HG02970 (cell line): ENCODE measurements around the gene WDR17.
"Not testable (repeated sequence)": the region's sequence is repeated elsewhere in the genome, so short reads cannot be mapped to it uniquely, and the experiment has no call there.

ENCODE experiments used
- ATAC-seq: cut with Tn5 transposase; IDR thresholded peaks from one replicate; pipeline ENCODE4 v1.9.1; 2021; ENCODE audit warnings: mild to moderate bottlenecking, moderate library complexity, moderate number of reproducible peaks; ENCODE audit not compliant: unreplicated experiment, low FRiP score

Gene WDR17

DNA sequence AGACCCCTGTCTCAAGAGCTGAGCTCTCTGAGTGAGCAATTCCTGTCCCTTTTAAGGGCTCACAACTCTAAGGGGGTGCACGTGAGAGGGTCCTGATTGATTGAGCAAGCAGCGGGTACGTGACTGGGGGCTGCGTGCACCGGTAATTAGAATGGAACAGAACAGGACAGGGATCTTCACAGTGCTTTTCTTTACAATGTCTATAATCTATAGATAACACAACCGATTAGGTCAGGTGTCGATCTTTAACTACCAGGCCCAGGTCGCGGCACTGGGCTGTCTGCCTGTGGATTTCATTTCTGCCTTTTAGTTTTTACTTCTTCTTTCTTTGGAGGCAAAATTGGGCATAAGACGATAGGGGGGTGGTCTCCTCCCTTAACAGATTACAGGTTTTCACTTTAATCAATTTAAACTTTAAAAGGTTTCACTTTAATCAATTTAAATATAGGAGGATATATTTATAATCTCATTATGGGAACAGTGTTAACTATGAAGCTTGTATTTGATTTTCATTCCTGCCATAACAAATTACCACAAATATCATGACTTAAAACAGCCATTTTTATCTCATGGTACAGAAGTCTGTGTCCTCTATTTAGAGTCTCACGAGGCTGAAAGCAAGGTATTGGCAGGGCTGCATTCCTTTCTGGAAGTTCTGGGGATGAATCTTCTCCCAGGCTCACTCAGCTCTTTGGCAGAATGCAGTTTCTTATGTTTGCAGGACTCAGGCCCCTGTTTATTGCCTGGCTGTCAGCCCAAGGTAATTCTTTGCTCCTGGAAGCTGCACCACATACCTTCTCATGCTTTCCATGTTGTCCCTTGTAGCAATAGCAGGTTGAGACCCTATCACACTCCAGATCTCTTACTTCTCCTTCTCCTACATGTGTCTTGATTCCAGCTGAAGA, 124.5 kb downstream of the WDR17 start:
- no peak for ATAC-seq

- ATAC-seq = no peak
Measured at GRCh38 chr4:176191974-176192373, 126.3 kb downstream of the WDR17 start.

GRCh38 chr4:176193126-176193525, 127.5 kb downstream of the WDR17 start:
- no peak for ATAC-seq

DNA sequence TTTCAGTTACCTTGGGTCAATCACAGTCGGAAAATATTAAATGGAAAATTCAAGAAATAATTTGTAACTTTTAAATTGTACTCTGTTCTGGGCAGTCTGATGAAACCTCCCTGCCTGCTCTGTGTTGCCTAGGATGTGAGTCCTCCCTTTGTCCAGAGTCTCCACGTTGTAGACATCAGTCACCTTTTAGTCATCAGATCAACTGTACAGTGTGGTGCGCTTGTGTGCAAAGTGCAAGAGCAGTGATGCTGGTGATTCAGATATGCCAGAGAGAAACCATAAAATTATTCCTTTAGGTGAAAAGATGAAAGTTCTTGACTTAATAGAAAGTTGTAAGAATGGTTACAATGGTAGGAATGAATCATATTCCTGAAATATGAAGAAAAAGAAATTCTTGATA, 128.3 kb downstream of the WDR17 start:
- ATAC-seq = no peak

- peak; percentile 100 for ATAC-seq
Measured at GRCh38 chr4:176195184-176195978, 129.7 kb downstream of the WDR17 start, which contains the start of gene SPATA4. Gene SPATA4, minus strand, starts transcription at chr4:176195585. Its CDS starts 23 bp downstream, at chr4:176195562.

GRCh38 chr4:176198316-176198903, 132.8 kb downstream of the WDR17 start:
- no peak for ATAC-seq

GRCh38 chr4:176205299-176205698, 139.7 kb downstream of the WDR17 start:
- ATAC-seq = no peak

DNA sequence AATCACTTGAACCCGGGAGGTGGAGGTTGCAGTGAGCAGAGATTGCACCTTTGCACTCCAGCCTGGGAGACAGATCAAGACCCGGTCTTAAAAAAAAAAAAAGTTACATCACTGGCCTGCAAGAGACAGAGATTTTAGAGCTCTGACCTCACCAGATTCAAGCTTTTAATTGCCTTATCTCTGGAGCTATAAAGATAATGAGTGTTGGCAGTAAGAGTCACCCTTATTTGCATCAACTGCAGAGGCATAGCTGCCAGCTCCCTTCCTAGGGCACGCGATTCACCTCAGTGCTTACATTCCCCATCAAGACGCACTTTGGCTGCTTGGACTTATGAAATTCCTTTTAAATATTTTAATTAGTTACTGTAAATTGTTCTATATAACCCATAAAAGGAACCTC, 142.2 kb downstream of the WDR17 start:
- no peak for ATAC-seq

DNA sequence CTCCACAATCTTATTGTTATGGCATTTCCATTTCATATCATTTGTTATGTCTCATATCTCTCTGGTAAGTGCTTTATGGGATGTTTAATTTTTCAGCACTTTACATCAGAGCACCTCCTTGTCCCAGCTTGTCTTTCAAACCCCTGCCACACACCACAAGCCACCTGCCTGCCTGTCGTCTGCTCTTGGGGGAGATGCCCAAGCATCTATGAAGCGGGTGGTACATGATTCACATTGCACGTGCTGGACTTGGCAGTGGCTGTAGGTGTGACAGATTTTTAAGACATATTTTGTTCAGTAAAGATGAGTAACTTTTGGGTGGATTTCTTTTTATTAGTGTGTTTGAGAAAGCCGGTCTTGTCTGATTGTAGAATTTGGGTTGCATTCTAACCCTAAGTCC, 143.9 kb downstream of the WDR17 start:
- no peak for ATAC-seq

- ATAC-seq = no peak
Measured at GRCh38 chr4:176210101-176210500, 144.5 kb downstream of the WDR17 start.

DNA sequence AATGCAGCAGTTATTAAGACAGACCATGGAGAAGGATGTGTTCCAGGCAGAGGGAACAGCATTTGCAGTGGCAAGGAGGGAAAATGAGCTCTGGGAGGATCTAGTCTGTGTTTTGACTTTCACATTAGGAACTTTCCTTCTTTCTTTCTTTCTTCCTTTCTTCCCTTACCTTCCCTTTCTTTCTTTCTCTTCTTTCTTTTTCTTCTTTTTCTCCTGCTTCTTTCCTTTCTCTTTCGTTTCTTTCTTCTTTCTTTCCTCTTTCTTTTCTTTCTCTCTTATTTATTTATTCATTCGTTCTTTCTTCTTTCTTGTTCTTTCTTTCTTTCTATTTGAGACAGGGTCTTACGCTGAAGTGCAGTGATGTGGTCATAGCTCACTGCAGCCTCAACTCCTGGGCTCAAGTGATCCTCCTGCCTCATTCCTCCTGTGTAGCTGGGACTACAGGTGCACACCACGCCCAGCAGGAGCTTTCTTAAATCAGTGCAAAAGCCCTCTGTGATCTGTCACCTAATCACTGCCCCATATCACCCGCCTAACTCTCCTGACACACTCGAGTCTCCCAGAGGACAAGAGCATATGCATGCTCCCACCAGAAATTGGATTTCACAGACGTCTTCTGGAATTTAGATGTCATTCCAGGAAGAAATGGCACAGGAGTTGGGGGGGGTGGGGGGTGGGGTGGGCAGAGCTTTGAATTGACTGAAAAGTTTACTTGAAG, 145.1 kb downstream of the WDR17 start:
- no peak for ATAC-seq

- not testable (repeated sequence) for ATAC-seq
Measured at GRCh38 chr4:176212351-176212750, 146.7 kb downstream of the WDR17 start.

DNA sequence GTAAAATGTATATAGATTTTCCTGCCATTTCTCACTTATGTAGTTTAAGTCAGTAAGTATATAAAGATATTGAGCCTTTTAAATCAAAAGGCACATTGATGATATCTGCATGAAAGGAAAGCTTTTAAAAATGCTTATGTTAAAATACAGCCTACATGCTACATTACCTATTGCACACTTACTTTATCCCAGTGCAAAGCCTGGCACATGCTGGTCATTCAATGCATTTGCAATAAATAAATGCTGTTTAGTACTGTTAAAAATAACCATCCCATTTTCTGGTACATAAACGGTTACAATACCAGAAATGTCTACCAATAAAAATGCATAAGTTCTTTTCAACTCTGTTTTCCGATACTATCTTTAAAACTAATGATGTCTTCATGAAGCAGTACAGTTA, 151.9 kb downstream of the WDR17 start:
- ATAC-seq = no peak

- ATAC-seq = no peak
Measured at GRCh38 chr4:176222149-176222548, 156.5 kb downstream of the WDR17 start.

- ATAC-seq = no peak
Measured at GRCh38 chr4:176223561-176223960, 157.9 kb downstream of the WDR17 start.

- ATAC-seq = no peak
Measured at GRCh38 chr4:176226736-176227135, 161.1 kb downstream of the WDR17 start.

DNA sequence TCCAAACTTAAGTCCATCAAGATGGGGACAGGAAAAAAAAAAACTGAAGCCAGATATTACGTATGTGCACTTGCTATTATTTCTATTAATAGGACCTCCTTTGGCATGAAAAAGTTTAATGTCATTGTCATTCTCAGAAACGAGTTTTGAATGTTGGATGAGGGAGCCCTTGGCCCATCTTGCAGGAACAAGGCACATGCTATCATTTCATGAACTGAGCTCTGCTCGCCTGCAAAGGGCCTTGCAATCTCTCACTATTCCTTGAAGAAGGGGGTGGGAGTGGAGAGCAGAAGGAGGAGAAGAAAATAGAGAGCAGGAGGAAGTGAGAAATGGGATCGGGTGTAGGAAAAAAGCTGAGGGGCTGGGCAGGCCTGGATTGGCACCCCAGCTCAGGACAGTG, 164.0 kb downstream of the WDR17 start:
- ATAC-seq = no peak
